ENCODE data around the gene ARHGAP10.

The ARHGAP10 gene

GRCh38 chr4:148093065-148093464 is 361.2 kb downstream of the ARHGAP10 start:
- no peak for DNase-seq (ENCODE audit: low spot score)

- DNase-seq (ENCODE audit: low spot score) = no peak
Observed at GRCh38 chr4:148094149-148094548, 362.3 kb downstream of the ARHGAP10 start.

- DNase-seq (ENCODE audit: low spot score) = no peak
Observed at GRCh38 chr4:148095346-148095923, 363.5 kb downstream of the ARHGAP10 start.

GRCh38 chr4:148097801-148098200 is 365.9 kb downstream of the ARHGAP10 start:
- DNase-seq (ENCODE audit: low spot score) = no peak

- no peak for DNase-seq (ENCODE audit: low spot score)
Observed at GRCh38 chr4:148101235-148101634, 369.3 kb downstream of the ARHGAP10 start.

- DNase-seq (ENCODE audit: low spot score) = no peak
Observed at GRCh38 chr4:148101790-148102189, 369.9 kb downstream of the ARHGAP10 start.

- no peak for DNase-seq (ENCODE audit: low spot score)
Observed at GRCh38 chr4:148103597-148104355, 371.9 kb downstream of the ARHGAP10 start.

GRCh38 chr4:148108766-148109165 is 376.9 kb downstream of the ARHGAP10 start:
- no peak for DNase-seq (ENCODE audit: low spot score)

- no peak for DNase-seq (ENCODE audit: low spot score)
Observed at GRCh38 chr4:148109216-148109615, 377.3 kb downstream of the ARHGAP10 start.

- DNase-seq (ENCODE audit: low spot score) = no peak
Observed at GRCh38 chr4:148110169-148110568, 378.3 kb downstream of the ARHGAP10 start.

GRCh38 chr4:148112231-148112982 is 380.5 kb downstream of the ARHGAP10 start:
- no peak for DNase-seq (ENCODE audit: low spot score)

GRCh38 chr4:148114436-148114835 is 382.5 kb downstream of the ARHGAP10 start:
- no peak for DNase-seq (ENCODE audit: low spot score)

- DNase-seq (ENCODE audit: low spot score) = no peak
Observed at GRCh38 chr4:148116264-148116663, 384.4 kb downstream of the ARHGAP10 start.

GRCh38 chr4:148116969-148117368 is 385.1 kb downstream of the ARHGAP10 start:
- DNase-seq (ENCODE audit: low spot score) = no peak

GRCh38 chr4:148118179-148118578 is 386.3 kb downstream of the ARHGAP10 start:
- no peak for DNase-seq (ENCODE audit: low spot score)

GRCh38 chr4:148118633-148119032 is 386.7 kb downstream of the ARHGAP10 start:
- DNase-seq (ENCODE audit: low spot score) = no peak

GRCh38 chr4:148120216-148120615 is 388.3 kb downstream of the ARHGAP10 start:
- DNase-seq (ENCODE audit: low spot score) = no peak

Measured in HuH-7.5 (cell line).